ENCODE results near the gene LTC4S. TPM values are rescaled to one million over a fixed set of nuclear protein-coding genes. Genes with fewer than 3 reads are reported as not detected.

Gene LTC4S
- total RNA-seq, 2 experiments from 2014 or later = 0.44 to 4.5 TPM

GRCh38 chr5:179762079-179762780 lies 31.6 kb upstream of the LTC4S start:
- peaks cover 31% of the 10 kb centered on the region for H3K36me3 ChIP-seq (ENCODE audit: insufficient read depth, low read length)
- BruUV-seq (replicated peaks) = no TSS peak
- no peak overlapping the region for H2AFZ ChIP-seq (ENCODE audit: low read length)
- H3K4me3 ChIP-seq (ENCODE audit: low read depth, low read length, poor library complexity, severe bottlenecking) = no peak overlapping the region
- intact Hi-C loops (cut with micrococcal nuclease; ENCODE audit: unreplicated experiment) = loop anchor here (10.0 kb wide), 1 partner anchor 213 kb away; no protein-coding TSS in a partner anchor
- peak overlapping the region; percentile 39; the same call in 1 of the 2 replicates for H3K4me2 ChIP-seq (ENCODE audit: low read length)
- H3K9me3 ChIP-seq (ENCODE audit: low read length) = no peaks in the 10 kb centered on the region
- CTCF ChIA-PET (ENCODE audit: unreplicated experiment) = no interaction called here
- peak; percentile 63 for DNase-seq (ENCODE audit: low spot score)
- H4K20me1 ChIP-seq (ENCODE audit: insufficient read depth, low read length) = peaks cover 20% of the 10 kb centered on the region
- H3K9me2 ChIP-seq (ENCODE audit: insufficient read depth, low read length) = no peaks in the 10 kb centered on the region
- H3K27ac ChIP-seq (ENCODE audit: low read depth, low read length, poor library complexity, severe bottlenecking) = peak overlapping the region; percentile 40
- POLR2A ChIA-PET = interaction anchor here (0.5 to 1.1 kb wide), 4 partner anchors 8 to 124 kb away, joined by 3 to 4 read pairs (median 3); no protein-coding TSS in a partner anchor
- H3K4me1 ChIP-seq (ENCODE audit: insufficient read depth, low read length, poor library complexity, severe bottlenecking) = peaks cover 17% of the 10 kb centered on the region
- H3K79me2 ChIP-seq (ENCODE audit: insufficient read depth, low read depth, low read length) = peaks cover 65% of the 10 kb centered on the region
- TF ChIP-seq, protein P1, sequence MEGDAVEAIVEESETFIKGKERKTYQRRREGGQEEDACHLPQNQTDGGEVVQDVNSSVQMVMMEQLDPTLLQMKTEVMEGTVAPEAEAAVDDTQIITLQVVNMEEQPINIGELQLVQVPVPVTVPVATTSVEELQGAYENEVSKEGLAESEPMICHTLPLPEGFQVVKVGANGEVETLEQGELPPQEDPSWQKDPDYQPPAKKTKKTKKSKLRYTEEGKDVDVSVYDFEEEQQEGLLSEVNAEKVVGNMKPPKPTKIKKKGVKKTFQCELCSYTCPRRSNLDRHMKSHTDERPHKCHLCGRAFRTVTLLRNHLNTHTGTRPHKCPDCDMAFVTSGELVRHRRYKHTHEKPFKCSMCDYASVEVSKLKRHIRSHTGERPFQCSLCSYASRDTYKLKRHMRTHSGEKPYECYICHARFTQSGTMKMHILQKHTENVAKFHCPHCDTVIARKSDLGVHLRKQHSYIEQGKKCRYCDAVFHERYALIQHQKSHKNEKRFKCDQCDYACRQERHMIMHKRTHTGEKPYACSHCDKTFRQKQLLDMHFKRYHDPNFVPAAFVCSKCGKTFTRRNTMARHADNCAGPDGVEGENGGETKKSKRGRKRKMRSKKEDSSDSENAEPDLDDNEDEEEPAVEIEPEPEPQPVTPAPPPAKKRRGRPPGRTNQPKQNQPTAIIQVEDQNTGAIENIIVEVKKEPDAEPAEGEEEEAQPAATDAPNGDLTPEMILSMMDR (conservative IDR thresholded peaks at IDR 0.05; ENCODE audit: low read length) = no peak
- no peak for TF ChIP-seq EZH2phosphoT487 (IDR thresholded peaks at IDR 0.05; ENCODE audit: borderline replicate concordance, low read depth, low read length)

GRCh38 chr5:179762781-179763176 lies 31.0 kb upstream of the LTC4S start:
- H2AFZ ChIP-seq (ENCODE audit: low read length) = no peak overlapping the region
- CTCF ChIA-PET (ENCODE audit: unreplicated experiment) = no interaction called here
- POLR2A ChIA-PET = interaction anchor here (0.7 to 1.1 kb wide), 3 partner anchors 8 to 124 kb away, joined by 3 to 4 read pairs (median 3); no protein-coding TSS in a partner anchor
- H3K4me2 ChIP-seq (ENCODE audit: low read length) = no peak overlapping the region
- no peak for TF ChIP-seq EZH2phosphoT487 (IDR thresholded peaks at IDR 0.05; ENCODE audit: borderline replicate concordance, low read depth, low read length)
- TF ChIP-seq, protein P1 (conservative IDR thresholded peaks at IDR 0.05; ENCODE audit: low read length) = no peak
- H4K20me1 ChIP-seq (ENCODE audit: insufficient read depth, low read length) = peaks cover 20% of the 10 kb centered on the region
- peak overlapping the region; percentile 40 for H3K27ac ChIP-seq (ENCODE audit: low read depth, low read length, poor library complexity, severe bottlenecking)
- H3K9me2 ChIP-seq (ENCODE audit: insufficient read depth, low read length) = no peaks in the 10 kb centered on the region
- no peaks in the 10 kb centered on the region for H3K9me3 ChIP-seq (ENCODE audit: low read length)
- H3K79me2 ChIP-seq (ENCODE audit: insufficient read depth, low read depth, low read length) = peaks cover 60% of the 10 kb centered on the region
- no peak overlapping the region for H3K4me3 ChIP-seq (ENCODE audit: low read depth, low read length, poor library complexity, severe bottlenecking)
- peaks cover 17% of the 10 kb centered on the region for H3K4me1 ChIP-seq (ENCODE audit: insufficient read depth, low read length, poor library complexity, severe bottlenecking)
- peaks cover 37% of the 10 kb centered on the region for H3K36me3 ChIP-seq (ENCODE audit: insufficient read depth, low read length)
- DNase-seq (ENCODE audit: low spot score) = no peak
- intact Hi-C loops (cut with micrococcal nuclease; ENCODE audit: unreplicated experiment) = loop anchor here (1.0 to 10.0 kb wide), 2 partner anchors 34 to 212 kb away; no protein-coding TSS in a partner anchor
- no TSS peak for BruUV-seq (replicated peaks)
